Measurements from ENCODE around the gene BABAM2.

GRCh38 chr2:28370354-28370753 is 479.8 kb downstream of the BABAM2 start:
- no peak for TF ChIP-seq CTCF (IDR thresholded peaks at IDR 0.05; ENCODE audit: poor library complexity)
- TF ChIP-seq EZH2phosphoT487 (IDR thresholded peaks at IDR 0.05; ENCODE audit: low read depth, severe bottlenecking, unreplicated experiment), result no peak
- TF ChIP-seq EZH2 (IDR thresholded peaks at IDR 0.05; ENCODE audit: borderline replicate concordance), result no peak

All from hepatocyte (in vitro differentiated cells).